K562 (cell line): Measurements from ENCODE around the gene AHCYL2. TPM values are rescaled to one million over a fixed set of nuclear protein-coding genes. Genes with fewer than 3 reads are reported as not detected.

ENCODE experiments used
- AFF1 ChIP-seq, 2 experiments: fragments of 450-650 bp; IDR thresholded peaks; 2 replicates each; pipeline ENCODE4 v1.6.1; 2018; ENCODE audit warnings: mild to moderate bottlenecking in 2 of 2, low read depth in 1 of 2; ENCODE audit not compliant: partially characterized antibody in 2 of 2
- BACH1 ChIP-seq: fragments of 200-800 bp; sonication (Bioruptor generic); IDR thresholded peaks from 2 replicates; pipeline ENCODE4 v1.6.1; 2016; ENCODE audit warnings: missing genetic modification characterization, missing compliant biosample characterization
- KAT7 ChIP-seq: sonication (generic); formaldehyde crosslinking; IDR thresholded peaks from 2 replicates; pipeline ENCODE4 v1.8.0; 2022; ENCODE audit warnings: missing genetic modification reagents, mild to moderate bottlenecking, borderline replicate concordance
- KDM4B ChIP-seq, 2 experiments: fragments of 450-650 bp in 1 of 2; sonication (generic) in 1 of 2; IDR thresholded peaks; 2 replicates each; pipeline ENCODE4 v1.6.1; 2016 to 2017; ENCODE audit warnings: borderline replicate concordance in 2 of 2, antibody characterized with exemption in 1 of 2, low read depth in 1 of 2, mild to moderate bottlenecking in 1 of 2
- MTA2 ChIP-seq: fragments of 450-650 bp; IDR thresholded peaks from 2 replicates; pipeline ENCODE4 v1.6.1; 2016; ENCODE audit warnings: low read depth
- NFRKB ChIP-seq: fragments of 450-650 bp; IDR thresholded peaks from 2 replicates; pipeline ENCODE4 v1.6.1; 2016; ENCODE audit warnings: low read depth
- SRSF7 ChIP-seq: fragments of 200-400 bp; formaldehyde crosslinking; optimal IDR thresholded peaks from 2 replicates; pipeline ENCODE3; 2017; ENCODE audit warnings: mild to moderate bottlenecking, low read depth, low read length
- UBTF ChIP-seq, 2 experiments: IDR thresholded peaks; 2 replicates each; pipeline ENCODE4 v1.6.1; 2012; ENCODE audit warnings: improper control_type of control experiment in 2 of 2, low read depth in 2 of 2, low read length in 2 of 2, borderline replicate concordance in 1 of 2
- ZBTB40 ChIP-seq, 2 experiments: fragments of 450-650 bp in 1 of 2; sonication (generic) in 1 of 2; formaldehyde crosslinking in 1 of 2; IDR thresholded peaks; 2 replicates each; pipeline versions ENCODE4 v1.7.1 to v1.9.0; 2016 to 2022; ENCODE audit warnings: inconsistent platforms in 1 of 2, mild to moderate bottlenecking in 1 of 2, missing genetic modification reagents in 1 of 2
- ZFP30 ChIP-seq: fragments of 250-450 bp; sonication (Bioruptor Pico); IDR thresholded peaks from 2 replicates; pipeline ENCODE4 v1.8.0; 2022; ENCODE audit warnings: moderate library complexity, mild to moderate bottlenecking, inconsistent platforms, borderline replicate concordance
- polyA plus RNA-seq, 8 experiments: library from polyadenylated mRNA; depleted of rRNA in 4 of 8; stranded (reverse) in 5 of 8; unstranded in 3 of 8; fragments of >200 nt; fragmentation: Nextera tagmentation in 2 of 8; fragmentation: Illumina TruSeq in 1 of 8; extraction: Ambion mirVana in 2 of 8; extraction: Trizol in 1 of 8; gene quantifications; 2 replicates each; pipeline versions ENCODE4 v1.2.1 to v1.2.3, GENCODE V29; 2011 to 2014; ENCODE audit warnings: inconsistent platforms in 1 of 8, missing spikeins in 1 of 8
- total RNA-seq, 7 experiments: library from RNA; depleted of rRNA in 6 of 7; stranded (reverse); fragments of >200 nt in 6 of 7; fragmentation: Illumina TruSeq in 2 of 7; extraction: Trizol in 2 of 7; gene quantifications; 2 replicates each; pipeline versions ENCODE4 v1.2.1 to v1.2.3, GENCODE V29; 2011 to 2021; ENCODE audit warnings: low replicate concordance in 1 of 7

The AHCYL2 gene
- total and polyA plus RNA-seq, 9 of the 15 experiments (the other 6 are each of a cell fraction or from before 2014, with no cell fraction given): 0.93 to 10.5 (median 5.2) TPM

GRCh38 chr7:129438281-129438838 lies 213.5 kb downstream of the AHCYL2 start (continued):
- TF ChIP-seq AFF1 (IDR thresholded peaks at IDR 0.05; ENCODE audit: low read depth in 1 of 2, partially characterized antibody in 2 of 2) (no peak), ZBTB40 (IDR thresholded peaks at IDR 0.05) (0 out of 2 replicates have a peak, but pooled peaks have one; percentile 10), ZBTB40 (CRISPR knock-in tag; IDR thresholded peaks at IDR 0.05) (no peak), KDM4B (IDR thresholded peaks at IDR 0.05; ENCODE audit: borderline replicate concordance in 2 of 2, low read depth in 1 of 2) (0 out of 4 replicates have a peak, but pooled peaks of 1 of the 2 experiments have one; percentile 89), UBTF (IDR thresholded peaks at IDR 0.05; ENCODE audit: borderline replicate concordance in 1 of 2, low read depth in 2 of 2, low read length in 2 of 2) (no peak), ZFP30 (no peak), BACH1 (no peak; the same call in 1 of the 2 replicates), MTA2 (no peak), NFRKB (peak; percentile 79), SRSF7 (no peak), KAT7 (CRISPR knock-in tag) (peak; percentile 83)
